D721Med (cell line): ENCODE data around the gene NEK1.

Experiments
- DNase-seq: peaks from one replicate; pipeline ENCODE4 v3.0.0; 2011; ENCODE audit warnings: low spot score; ENCODE audit not compliant: insufficient read length
- FAIRE-seq: peaks from 2 replicates; lab custom pipeline; 2011; peaks lifted over from hg19 to GRCh38; lab: Jason Lieb, UNC
- TF ChIP-seq, protein P1 (sequence below): IDR thresholded peaks from 2 replicates; pipeline ENCODE4 v1.5.1; 2012; ENCODE audit warnings: mild to moderate bottlenecking, control low read depth; ENCODE audit not compliant: insufficient read depth; ENCODE audit errors: missing control alignments

NEK1 gene, protein sequence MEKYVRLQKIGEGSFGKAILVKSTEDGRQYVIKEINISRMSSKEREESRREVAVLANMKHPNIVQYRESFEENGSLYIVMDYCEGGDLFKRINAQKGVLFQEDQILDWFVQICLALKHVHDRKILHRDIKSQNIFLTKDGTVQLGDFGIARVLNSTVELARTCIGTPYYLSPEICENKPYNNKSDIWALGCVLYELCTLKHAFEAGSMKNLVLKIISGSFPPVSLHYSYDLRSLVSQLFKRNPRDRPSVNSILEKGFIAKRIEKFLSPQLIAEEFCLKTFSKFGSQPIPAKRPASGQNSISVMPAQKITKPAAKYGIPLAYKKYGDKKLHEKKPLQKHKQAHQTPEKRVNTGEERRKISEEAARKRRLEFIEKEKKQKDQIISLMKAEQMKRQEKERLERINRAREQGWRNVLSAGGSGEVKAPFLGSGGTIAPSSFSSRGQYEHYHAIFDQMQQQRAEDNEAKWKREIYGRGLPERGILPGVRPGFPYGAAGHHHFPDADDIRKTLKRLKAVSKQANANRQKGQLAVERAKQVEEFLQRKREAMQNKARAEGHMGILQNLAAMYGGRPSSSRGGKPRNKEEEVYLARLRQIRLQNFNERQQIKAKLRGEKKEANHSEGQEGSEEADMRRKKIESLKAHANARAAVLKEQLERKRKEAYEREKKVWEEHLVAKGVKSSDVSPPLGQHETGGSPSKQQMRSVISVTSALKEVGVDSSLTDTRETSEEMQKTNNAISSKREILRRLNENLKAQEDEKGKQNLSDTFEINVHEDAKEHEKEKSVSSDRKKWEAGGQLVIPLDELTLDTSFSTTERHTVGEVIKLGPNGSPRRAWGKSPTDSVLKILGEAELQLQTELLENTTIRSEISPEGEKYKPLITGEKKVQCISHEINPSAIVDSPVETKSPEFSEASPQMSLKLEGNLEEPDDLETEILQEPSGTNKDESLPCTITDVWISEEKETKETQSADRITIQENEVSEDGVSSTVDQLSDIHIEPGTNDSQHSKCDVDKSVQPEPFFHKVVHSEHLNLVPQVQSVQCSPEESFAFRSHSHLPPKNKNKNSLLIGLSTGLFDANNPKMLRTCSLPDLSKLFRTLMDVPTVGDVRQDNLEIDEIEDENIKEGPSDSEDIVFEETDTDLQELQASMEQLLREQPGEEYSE (N-terminal part only)

DNA sequence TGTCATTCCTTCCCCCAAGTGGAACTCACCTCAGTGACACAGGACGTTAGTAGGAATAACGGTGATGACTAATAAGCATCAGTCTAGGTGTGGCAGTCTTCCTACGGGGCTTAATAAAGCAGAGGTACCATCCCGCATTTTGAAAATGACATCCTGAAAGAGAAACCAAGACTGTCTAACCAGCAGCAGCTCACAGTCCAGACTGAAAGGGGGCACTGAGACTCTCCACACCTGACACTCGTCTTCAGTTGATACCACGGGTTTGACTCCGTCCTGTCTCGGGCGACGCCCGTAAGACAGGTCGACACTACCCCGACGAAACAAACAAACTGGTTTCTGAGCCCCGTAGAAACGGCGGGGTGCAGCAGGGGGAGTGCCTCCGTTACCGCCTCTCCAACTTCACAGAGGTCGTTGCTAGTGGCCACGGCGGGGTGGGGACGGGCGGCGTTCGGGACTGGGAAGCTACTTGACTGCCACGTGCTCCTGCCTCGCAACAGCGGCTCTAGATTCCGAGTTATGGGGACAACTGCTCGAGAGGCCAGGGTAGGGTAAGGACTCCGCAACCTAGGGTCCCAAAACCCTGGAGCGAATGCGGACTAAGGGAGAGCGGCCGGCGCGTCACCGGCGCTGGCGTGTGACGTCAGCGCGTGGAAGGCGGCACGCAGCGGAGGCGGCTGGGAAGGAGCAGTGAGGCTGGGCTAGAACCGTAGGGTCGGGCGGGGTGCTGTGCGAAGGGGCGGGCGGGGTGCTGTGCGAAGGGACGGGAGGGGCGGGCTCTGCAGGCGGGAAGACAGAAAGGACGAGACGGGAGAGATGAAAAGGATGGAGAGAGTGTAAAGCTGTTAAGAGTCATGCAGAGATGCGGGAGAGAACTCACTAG is at the start of gene NEK1:
TSS of gene NEK1 (minus strand) at position 593 of the 880 bp plus-strand sequence. CDS start 9,953 bp downstream, outside the sequence.
- TF ChIP-seq, protein P1, sequence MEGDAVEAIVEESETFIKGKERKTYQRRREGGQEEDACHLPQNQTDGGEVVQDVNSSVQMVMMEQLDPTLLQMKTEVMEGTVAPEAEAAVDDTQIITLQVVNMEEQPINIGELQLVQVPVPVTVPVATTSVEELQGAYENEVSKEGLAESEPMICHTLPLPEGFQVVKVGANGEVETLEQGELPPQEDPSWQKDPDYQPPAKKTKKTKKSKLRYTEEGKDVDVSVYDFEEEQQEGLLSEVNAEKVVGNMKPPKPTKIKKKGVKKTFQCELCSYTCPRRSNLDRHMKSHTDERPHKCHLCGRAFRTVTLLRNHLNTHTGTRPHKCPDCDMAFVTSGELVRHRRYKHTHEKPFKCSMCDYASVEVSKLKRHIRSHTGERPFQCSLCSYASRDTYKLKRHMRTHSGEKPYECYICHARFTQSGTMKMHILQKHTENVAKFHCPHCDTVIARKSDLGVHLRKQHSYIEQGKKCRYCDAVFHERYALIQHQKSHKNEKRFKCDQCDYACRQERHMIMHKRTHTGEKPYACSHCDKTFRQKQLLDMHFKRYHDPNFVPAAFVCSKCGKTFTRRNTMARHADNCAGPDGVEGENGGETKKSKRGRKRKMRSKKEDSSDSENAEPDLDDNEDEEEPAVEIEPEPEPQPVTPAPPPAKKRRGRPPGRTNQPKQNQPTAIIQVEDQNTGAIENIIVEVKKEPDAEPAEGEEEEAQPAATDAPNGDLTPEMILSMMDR, result no peak
- FAIRE-seq (no peak), DNase-seq (peak; percentile 47)

DNA sequence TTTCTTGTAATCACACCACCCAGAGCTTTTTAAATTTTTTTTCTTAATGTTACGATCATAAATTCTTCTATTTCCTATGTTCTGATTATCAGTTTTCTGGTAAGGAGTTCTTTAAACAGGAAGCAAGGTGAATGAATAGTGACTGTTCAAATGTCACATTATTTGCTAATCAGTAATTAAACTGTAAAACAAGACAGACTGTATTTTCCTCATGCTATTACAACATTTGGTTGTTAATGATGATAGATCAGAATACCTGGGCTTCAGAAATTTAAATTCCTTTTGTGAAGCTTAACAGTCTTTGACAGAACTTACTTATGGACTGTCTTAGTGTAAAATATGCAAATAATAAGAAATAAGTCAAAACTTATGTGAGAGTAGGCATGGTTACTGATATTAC is 49.4 kb upstream of the NEK1 start:
- DNase-seq, result no peak
- TF ChIP-seq, protein P1, result no peak
- peak; percentile 89 for FAIRE-seq

DNA sequence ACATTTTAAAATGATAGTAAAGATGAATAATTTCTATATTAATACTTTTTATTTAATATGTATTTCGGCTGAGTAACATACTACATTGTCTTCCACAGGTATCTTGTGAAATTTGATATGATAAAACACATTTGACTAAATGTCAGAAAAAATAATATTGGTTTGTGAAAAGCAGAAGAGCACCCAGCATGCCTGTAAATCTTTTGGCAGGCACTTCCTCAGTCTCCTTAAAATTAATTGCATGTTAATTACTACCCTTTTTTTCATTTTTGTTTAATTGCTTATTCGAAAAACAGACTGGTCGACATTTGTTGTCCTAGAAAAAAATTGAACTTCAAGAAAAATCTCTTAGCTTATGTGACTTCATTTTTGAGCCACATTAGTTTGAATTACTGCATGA is 48.5 kb upstream of the NEK1 start:
- no peak for DNase-seq
- FAIRE-seq, result no peak
- TF ChIP-seq, protein P1, result no peak

DNA sequence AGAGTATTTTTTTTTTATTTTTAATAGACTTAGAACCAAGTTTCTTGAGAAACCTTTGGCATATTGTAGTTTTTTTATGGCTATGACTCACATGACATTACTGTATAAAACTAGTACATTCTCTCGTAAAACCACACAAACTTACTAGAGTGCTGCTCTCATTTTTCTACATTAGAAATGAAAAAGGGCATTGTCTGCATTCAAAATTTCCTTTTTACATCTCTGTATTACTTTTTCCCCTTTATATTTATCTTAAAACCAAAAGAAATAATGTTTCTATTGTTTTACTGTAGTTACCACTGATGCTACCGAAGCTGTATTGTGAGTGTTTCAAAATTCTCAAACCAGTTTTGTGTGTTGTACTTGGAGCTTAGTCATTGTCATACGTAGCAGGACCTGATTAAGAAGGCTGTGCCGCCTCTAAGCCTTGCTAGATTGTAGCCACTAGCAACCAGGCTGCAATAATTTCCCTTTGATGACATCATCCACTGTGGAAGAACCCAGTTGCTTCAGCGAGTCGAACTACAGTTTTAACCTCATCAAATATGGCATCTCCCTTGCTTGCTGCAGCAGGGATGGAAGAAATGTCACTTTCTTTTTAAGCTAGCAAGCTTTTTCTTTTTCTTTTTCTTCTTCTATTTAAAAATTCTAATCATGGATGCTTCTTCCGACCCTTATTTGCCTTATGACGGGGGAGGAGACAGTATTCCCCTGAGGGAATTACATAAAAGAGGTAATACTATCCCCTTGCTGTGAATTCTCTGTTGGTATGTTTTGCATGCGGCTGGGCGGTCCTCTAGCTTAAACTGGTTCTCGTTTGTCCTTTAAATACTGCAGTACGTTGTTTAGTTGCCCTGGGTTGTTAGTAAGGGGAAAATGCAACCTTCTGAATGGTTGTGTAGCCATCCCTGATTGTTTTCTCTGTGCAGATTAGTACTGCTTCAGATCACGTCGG is 47.6 kb upstream of the NEK1 start:
- FAIRE-seq (peak; percentile 97), DNase-seq (no peak)
- TF ChIP-seq, protein P1, result no peak

DNA sequence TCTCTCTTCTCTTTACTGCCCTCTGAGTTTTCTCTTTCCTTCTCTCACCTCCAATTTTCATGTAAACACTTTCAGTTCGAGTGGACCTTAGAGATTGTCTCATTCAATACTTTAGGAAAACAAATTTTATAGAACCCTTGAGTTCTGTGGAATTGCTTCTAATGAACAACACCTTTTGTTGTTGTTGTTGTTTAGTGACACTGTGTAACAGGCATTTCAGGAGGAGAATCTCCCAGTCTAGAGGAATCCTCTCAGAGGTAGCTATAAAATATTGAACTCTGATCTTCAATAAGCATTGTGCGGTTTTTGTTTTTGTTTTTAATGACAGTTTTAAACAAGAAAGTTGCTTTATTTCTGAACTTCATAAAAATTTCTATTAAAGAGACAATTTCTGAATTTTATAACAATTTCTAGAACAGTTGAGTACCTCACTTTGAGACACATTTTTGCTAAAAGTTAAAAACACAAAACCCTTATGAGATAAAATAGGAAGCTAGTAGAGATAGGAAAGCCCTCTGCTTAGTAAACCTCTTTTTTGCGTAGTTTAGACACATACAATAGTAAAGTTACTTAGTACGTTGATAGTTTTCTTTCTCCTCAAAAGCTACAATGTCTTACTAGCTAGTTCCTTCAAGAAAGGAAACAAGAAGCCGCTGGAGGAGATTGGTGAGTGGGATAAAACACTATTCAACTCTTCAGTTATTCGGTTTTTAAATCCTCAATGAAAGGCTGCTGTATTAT is 46.8 kb upstream of the NEK1 start:
- TF ChIP-seq, protein P1, result no peak
- FAIRE-seq (no peak), DNase-seq (no peak)
